Body of pancreas (tissue), 4 donors: ENCODE data around the gene TTYH2. TPM values are rescaled to one million over a fixed set of nuclear protein-coding genes. Genes with fewer than 3 reads are reported as not detected.
"Not testable (repeated sequence)": the region's sequence is repeated elsewhere in the genome, so short reads cannot be mapped to it uniquely, and the experiment has no call there.

Source experiments
- ATAC-seq: fragments of 150-250 bp; one replicate; pipeline ENCODE4 v1.9.1; 2016
- DNase-seq, 4 donors: peaks; one replicate each; pipeline ENCODE4 v3.0.0-alpha.2; 2019
- H3K27ac ChIP-seq, 4 donors: fragments of 200-600 bp; sonication (generic); 1 replicate in 3 of 4; 2 replicates in 1 of 4; pipeline versions ENCODE4 v1.5.1 to v1.6.1; 2016 to 2019; ENCODE audit warnings: mild to moderate bottlenecking in 1 of 4, mixed read lengths in 1 of 4, moderate library complexity in 1 of 4
- H3K27me3 ChIP-seq, 2 donors: fragments of 200-600 bp; sonication (generic); one replicate each; pipeline ENCODE4 v1.6.0; 2016; ENCODE audit warnings: mild to moderate bottlenecking in 1 of 2
- H3K36me3 ChIP-seq, 2 donors: fragments of 200-600 bp; sonication (generic); replicated peaks in 1 of 2; 2 replicates each; pipeline ENCODE4 v1.5.1; 2016; ENCODE audit warnings: low read depth in 2 of 2; ENCODE audit not compliant: insufficient read depth in 1 of 2
- H3K4me1 ChIP-seq: fragments of 200-600 bp; sonication (generic); one replicate; pipeline ENCODE4 v1.6.0; 2016
- H3K4me3 ChIP-seq, 2 donors: fragments of 200-600 bp; sonication (generic); 1 replicate in 1 of 2; 2 replicates in 1 of 2; pipeline ENCODE4 v1.5.1; 2016 to 2019
- H3K9me3 ChIP-seq, 3 donors: fragments of 200-600 bp; sonication (generic); 1 replicate in 2 of 3; 2 replicates in 1 of 3; pipeline ENCODE4 v1.5.1; 2016
- POLR2A ChIP-seq, 3 donors: fragments of 450-650 bp; IDR thresholded peaks; one replicate each; pipeline ENCODE4 v1.6.1; 2016; ENCODE audit warnings: antibody characterized with exemption in 3 of 3, mild to moderate bottlenecking in 2 of 3
- WGBS, 2 donors: methylation state at CpG; one replicate each; pipeline ENCODE4 v1.1.5; 2017; 5-methylcytosine and 5-hydroxymethylcytosine counted together
- intact Hi-C: fragments of 100-400 bp; cut with DNase I; formaldehyde crosslinking; loops from one replicate; pipeline ENCODE4 v1.15.1; 2023
- total RNA-seq, 2 donors: library from RNA; depleted of rRNA; stranded (reverse); fragments of >200 nt; gene quantifications; one replicate each; pipeline ENCODE4 v1.1.0, GENCODE V29; 2016
- TF ChIP-seq, protein P1 (sequence below), 7 experiments: fragments of 450-650 bp in 4 of 7; fragments of 200-600 bp in 3 of 7; sonication (generic) in 3 of 7; IDR thresholded peaks; one replicate each; pipeline ENCODE4 v1.5.1; 2016 to 2019; ENCODE audit warnings: antibody characterized with exemption in 7 of 7

The TTYH2 gene
- total RNA-seq, 2 donors from 2014 or later: 8.0 to 14.8 TPM

DNA sequence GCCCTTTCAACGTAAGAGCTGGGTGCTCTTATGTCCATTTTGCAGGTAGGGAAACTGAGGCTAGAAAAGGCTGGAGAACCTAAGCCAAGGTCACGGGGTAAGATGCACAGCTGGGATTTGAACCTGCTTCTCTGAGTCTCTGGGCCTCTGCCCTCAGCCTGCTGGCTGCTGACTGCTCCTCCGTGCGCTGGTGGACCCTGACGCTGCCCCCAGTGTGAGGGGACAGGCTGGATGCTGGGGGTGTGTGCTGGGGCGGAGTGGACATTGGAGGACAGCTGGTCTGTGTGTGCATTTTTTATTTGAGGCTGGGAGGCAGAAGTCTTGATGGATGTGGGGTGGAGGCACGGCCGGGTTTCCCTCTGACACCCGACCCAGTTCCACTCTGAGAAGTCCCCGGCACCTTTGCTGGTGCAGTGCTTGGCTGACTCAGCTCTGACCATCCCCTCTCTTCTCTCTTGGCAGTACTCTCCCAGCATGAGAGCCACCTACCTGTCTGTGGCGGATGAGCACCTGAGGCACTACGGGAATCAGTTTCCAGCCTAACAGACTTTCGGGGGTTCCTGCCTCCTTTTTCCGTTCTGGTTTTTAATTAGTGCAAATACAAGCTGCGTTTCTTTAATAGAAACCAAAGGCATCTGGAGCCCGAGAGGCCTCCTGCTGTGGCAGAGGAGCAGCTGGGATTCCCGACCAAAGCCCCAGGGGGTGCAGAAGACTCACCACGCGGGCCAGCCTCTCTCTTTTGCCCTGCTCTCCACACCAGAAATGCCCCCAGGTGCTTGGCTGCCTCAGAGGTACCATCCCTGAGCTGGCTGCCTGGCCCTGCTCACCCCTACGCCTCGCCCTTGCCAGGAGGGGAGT, 46.5 kb downstream of the TTYH2 start:
- no peak for DNase-seq
- 80 to 83% methylated on average over 17 to 21 of the region's 21 CpGs for WGBS, 2 donors
- no peaks in the 10 kb centered on the region for H3K27me3 ChIP-seq
- intact Hi-C loops: no loop called here
- no peak for TF ChIP-seq POLR2A (IDR thresholded peaks at IDR 0.05)
- TF ChIP-seq, protein P1, sequence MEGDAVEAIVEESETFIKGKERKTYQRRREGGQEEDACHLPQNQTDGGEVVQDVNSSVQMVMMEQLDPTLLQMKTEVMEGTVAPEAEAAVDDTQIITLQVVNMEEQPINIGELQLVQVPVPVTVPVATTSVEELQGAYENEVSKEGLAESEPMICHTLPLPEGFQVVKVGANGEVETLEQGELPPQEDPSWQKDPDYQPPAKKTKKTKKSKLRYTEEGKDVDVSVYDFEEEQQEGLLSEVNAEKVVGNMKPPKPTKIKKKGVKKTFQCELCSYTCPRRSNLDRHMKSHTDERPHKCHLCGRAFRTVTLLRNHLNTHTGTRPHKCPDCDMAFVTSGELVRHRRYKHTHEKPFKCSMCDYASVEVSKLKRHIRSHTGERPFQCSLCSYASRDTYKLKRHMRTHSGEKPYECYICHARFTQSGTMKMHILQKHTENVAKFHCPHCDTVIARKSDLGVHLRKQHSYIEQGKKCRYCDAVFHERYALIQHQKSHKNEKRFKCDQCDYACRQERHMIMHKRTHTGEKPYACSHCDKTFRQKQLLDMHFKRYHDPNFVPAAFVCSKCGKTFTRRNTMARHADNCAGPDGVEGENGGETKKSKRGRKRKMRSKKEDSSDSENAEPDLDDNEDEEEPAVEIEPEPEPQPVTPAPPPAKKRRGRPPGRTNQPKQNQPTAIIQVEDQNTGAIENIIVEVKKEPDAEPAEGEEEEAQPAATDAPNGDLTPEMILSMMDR (IDR thresholded peaks at IDR 0.05): no peak
- no peaks in the 10 kb centered on the region for H3K36me3 ChIP-seq
- no peak overlapping the region for H3K4me3 ChIP-seq
- no peaks in the 10 kb centered on the region for H3K4me1 ChIP-seq
- no peak overlapping the region for H3K27ac ChIP-seq
- no peak for ATAC-seq
- no peaks in the 10 kb centered on the region for H3K9me3 ChIP-seq

DNA sequence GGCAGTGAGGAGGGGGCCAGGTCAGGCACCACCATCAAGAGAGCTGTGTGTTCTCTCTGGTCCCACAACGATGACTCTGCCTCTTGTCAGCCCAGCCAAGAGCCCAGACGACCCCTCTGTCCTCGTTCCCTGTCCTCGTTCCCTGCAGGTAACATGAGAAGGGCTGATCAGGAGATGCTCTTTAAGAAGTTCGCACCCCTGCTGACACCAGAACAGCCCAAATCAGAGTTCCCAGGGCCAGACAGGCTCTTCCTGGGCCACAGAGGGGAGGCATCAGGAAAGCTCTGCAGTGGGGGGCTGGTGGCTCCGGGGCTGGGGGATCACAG, 47.1 kb downstream of the TTYH2 start:
- intact Hi-C loops: no loop called here
- H3K9me3 ChIP-seq: no peaks in the 10 kb centered on the region
- no peak overlapping the region for H3K4me3 ChIP-seq
- H3K27me3 ChIP-seq: no peaks in the 10 kb centered on the region
- DNase-seq (no peak), ATAC-seq (no peak)
- TF ChIP-seq, protein P1 (IDR thresholded peaks at IDR 0.05): no peak
- TF ChIP-seq POLR2A (IDR thresholded peaks at IDR 0.05): no peak
- H3K36me3 ChIP-seq: no peaks in the 10 kb centered on the region
- 73 to 78% methylated on average over 5 to 6 of the region's 6 CpGs for WGBS, 2 donors
- H3K27ac ChIP-seq: no peak overlapping the region
- H3K4me1 ChIP-seq: no peaks in the 10 kb centered on the region

DNA sequence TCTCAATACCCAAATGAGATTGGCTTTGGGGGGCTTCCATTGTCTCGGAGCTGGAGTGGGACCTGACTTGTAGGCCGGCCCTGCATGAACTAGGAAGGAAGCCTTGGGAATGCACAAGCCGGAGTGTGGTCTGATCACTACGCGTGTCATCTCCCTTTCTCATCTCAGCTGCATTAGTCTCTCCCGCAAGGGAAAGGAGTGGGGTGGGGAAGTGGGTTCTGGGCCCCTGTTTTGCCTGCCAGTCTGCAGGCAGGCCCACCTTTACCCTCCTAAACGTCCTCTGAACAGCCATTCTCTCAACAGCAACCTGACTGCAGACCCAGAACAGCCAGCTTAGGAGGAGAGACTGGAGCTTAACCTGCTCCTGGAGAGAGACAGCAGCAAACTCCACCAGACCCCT, 49.2 kb downstream of the TTYH2 start:
- H3K4me3 ChIP-seq: no peak overlapping the region
- no peaks in the 10 kb centered on the region for H3K27me3 ChIP-seq
- H3K27ac ChIP-seq: no peak overlapping the region
- 84 to 87% methylated on average over 6 to 7 of the region's 7 CpGs for whole genome bisulfite sequencing, 2 donors
- no peak for TF ChIP-seq POLR2A (IDR thresholded peaks at IDR 0.05)
- TF ChIP-seq, protein P1 (IDR thresholded peaks at IDR 0.05): no peak
- H3K36me3 ChIP-seq: no peaks in the 10 kb centered on the region
- no peaks in the 10 kb centered on the region for H3K4me1 ChIP-seq
- no peaks in the 10 kb centered on the region for H3K9me3 ChIP-seq
- intact Hi-C loops: no loop called here
- ATAC-seq (no peak), DNase-seq (no peak)

DNA sequence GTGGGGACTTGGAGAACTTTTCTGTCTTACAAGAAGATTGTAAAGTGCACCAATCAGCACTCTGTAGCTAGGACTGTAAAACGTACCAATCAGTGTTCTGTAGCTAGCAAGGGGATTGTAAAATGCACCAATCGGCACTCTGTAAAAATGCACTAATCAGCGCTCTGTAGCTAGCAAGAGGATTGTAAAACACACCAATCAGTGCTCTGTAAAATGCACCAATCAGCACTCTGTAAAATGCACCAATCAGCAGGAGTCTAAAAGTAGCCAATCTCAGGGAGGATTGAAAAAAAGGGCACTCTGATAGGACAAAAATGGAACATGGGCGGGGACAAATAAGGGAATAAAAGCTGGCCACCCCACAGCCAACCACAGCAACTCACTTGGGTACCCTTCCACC, 53.7 kb downstream of the TTYH2 start:
- ATAC-seq, H3K4me1 ChIP-seq, H3K27ac ChIP-seq, H3K36me3 ChIP-seq, H3K27me3 ChIP-seq, intact Hi-C loops, H3K9me3 ChIP-seq, DNase-seq, H3K4me3 ChIP-seq: not testable (repeated sequence)
- WGBS, 2 donors: 74 to 78% methylated on average over 4 of the region's 4 CpGs

DNA sequence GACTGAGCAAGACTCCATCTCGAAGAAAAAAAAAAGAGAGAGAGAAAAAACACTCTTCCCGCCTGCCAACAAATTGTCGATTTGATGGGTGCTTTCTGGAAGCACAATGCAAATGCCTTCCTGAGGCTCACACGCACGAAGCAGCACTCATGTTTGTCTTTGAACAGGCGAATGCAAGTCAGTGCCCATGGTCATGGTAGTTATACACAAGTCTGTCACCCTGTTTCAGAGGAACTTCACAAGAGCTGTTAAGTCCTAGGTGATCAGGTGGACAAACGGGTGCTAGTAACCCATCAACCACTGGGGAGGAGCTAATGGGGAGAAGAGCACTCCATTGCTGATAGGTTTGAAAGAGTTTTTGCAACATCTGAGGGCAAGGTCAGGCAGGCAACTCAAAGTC, 54.2 kb downstream of the TTYH2 start:
- no peaks in the 10 kb centered on the region for H3K27me3 ChIP-seq
- TF ChIP-seq, protein P1 (IDR thresholded peaks at IDR 0.05): no peak
- TF ChIP-seq POLR2A (IDR thresholded peaks at IDR 0.05): no peak
- H3K27ac ChIP-seq: no peak overlapping the region
- H3K36me3 ChIP-seq: no peaks in the 10 kb centered on the region
- no peaks in the 10 kb centered on the region for H3K4me1 ChIP-seq
- 75 to 85% methylated on average over 6 to 7 of the region's 7 CpGs for WGBS, 2 donors
- DNase-seq (no peak), ATAC-seq (no peak)
- H3K4me3 ChIP-seq: no peak overlapping the region
- no peaks in the 10 kb centered on the region for H3K9me3 ChIP-seq
- intact Hi-C loops: no loop called here
